Transverse colon (tissue), 4 donors: ENCODE results near the gene MICAL2. TPM values are rescaled to one million over a fixed set of nuclear protein-coding genes. Genes with fewer than 3 reads are reported as not detected.

Experiments
- DNase-seq: peaks from one replicate; pipeline ENCODE4 v3.0.0-alpha.2; 2019
- H3K27ac ChIP-seq, 4 donors: fragments of 200-600 bp; sonication (generic); 2 replicates each; pipeline ENCODE4 v1.5.1; 2016 to 2018; ENCODE audit warnings: inconsistent platforms in 4 of 4
- H3K27me3 ChIP-seq: fragments of 200-600 bp; sonication (generic); 2 replicates; pipeline ENCODE4 v1.5.1; 2017; ENCODE audit warnings: inconsistent platforms
- H3K36me3 ChIP-seq, 4 donors: fragments of 200-600 bp; sonication (generic); 2 replicates each; pipeline ENCODE4 v1.5.1; 2017 to 2019; ENCODE audit warnings: inconsistent platforms in 4 of 4
- H3K4me1 ChIP-seq, 4 donors: fragments of 200-600 bp; sonication (generic); 2 replicates each; pipeline ENCODE4 v1.5.1; 2017 to 2020; ENCODE audit warnings: inconsistent platforms in 4 of 4
- H3K4me3 ChIP-seq, 4 donors: fragments of 200-600 bp; sonication (generic); 1 replicate in 1 of 4; 2 replicates in 3 of 4; pipeline versions ENCODE4 v1.5.1 to v1.6.1; 2017 to 2019; ENCODE audit warnings: inconsistent platforms in 4 of 4
- H3K9me3 ChIP-seq, 2 donors: fragments of 200-600 bp; sonication (generic); 2 replicates each; pipeline ENCODE4 v1.5.1; 2017 to 2019; ENCODE audit warnings: inconsistent platforms in 2 of 2
- CTCF ChIP-seq, 5 experiments: fragments of 200-600 bp in 3 of 5; fragments of 450-650 bp in 2 of 5; sonication (generic) in 3 of 5; IDR thresholded peaks; 1 replicate in 2 of 5; 2 replicates in 3 of 5; pipeline ENCODE4 v1.5.1; 2016 to 2017; ENCODE audit warnings: antibody characterized with exemption in 5 of 5, inconsistent platforms in 3 of 5, mild to moderate bottlenecking in 2 of 5, moderate library complexity in 1 of 5
- EP300 ChIP-seq: sonication (generic); formaldehyde crosslinking; IDR thresholded peaks from one replicate; pipeline ENCODE4 v1.6.1; 2017; ENCODE audit warnings: antibody characterized with exemption, low read depth
- POLR2A ChIP-seq: fragments of 450-650 bp; IDR thresholded peaks from one replicate; pipeline ENCODE4 v1.6.1; 2016; ENCODE audit warnings: antibody characterized with exemption, mild to moderate bottlenecking, moderate library complexity
- POLR2AphosphoS5 ChIP-seq, 3 donors: sonication (generic); formaldehyde crosslinking; IDR thresholded peaks; one replicate each; pipeline ENCODE4 v1.6.1; 2016; ENCODE audit warnings: antibody characterized with exemption in 3 of 3
- WGBS, 2 donors: methylation state at CpG; one replicate each; pipeline ENCODE4 v1.1.5; 2018; ENCODE audit warnings: low coverage in 1 of 2; 5-methylcytosine and 5-hydroxymethylcytosine counted together
- in situ Hi-C, 4 donors: fragments of 200-750 bp; cut with MboI; loops; one replicate each; pipeline versions ENCODE4 v1.15.0 to v1.15.1; 2017; ENCODE audit warnings: low sequenced_read_pairs in 3 of 4, low pct_ligation_motif_present in 1 of 4, low pct_unique_long_range_greater_than_20kb in 1 of 4
- intact Hi-C: fragments of 100-400 bp; cut with DNase I; formaldehyde crosslinking; loops from one replicate; pipeline ENCODE4 v1.15.1; 2023; ENCODE audit warnings: low total_unique reads
- total RNA-seq, 4 donors: library from RNA; depleted of rRNA; stranded (reverse); fragments of >200 nt; gene quantifications; one replicate each; pipeline ENCODE4 v1.1.0, GENCODE V29; 2016

MICAL2 gene
- total RNA-seq, 4 donors from 2014 or later: 309 to 483 (median 316) TPM

GRCh38 chr11:12291313-12291712 is 180.9 kb downstream of the MICAL2 start:
- TF ChIP-seq POLR2A (no peak), EP300 (no peak), POLR2AphosphoS5 (IDR thresholded peaks at IDR 0.05) (no peak), CTCF (IDR thresholded peaks at IDR 0.05) (no peak)
- WGBS, 2 donors: 64% methylated on average over 2 to 4 of the region's 4 CpGs
- Histone ChIP-seq H3K4me3 (no peak overlapping the region), H3K27me3 (no peaks in the 10 kb centered on the region), H3K36me3 (no peaks in the 10 kb centered on the region), H3K4me1 (peaks cover 5 to 23% (median 15%) of the 10 kb centered on the region in 4 donors), H3K9me3 (no peaks in the 10 kb centered on the region), H3K27ac (no peak overlapping the region)
- no peak for DNase-seq
- intact Hi-C loops (no loop called here), in situ Hi-C loops (loop anchor here in 3 of 4 donors (25.0 kb wide), 2 partner anchors 354 to 504 kb away; no protein-coding TSS in a partner anchor)

DNA sequence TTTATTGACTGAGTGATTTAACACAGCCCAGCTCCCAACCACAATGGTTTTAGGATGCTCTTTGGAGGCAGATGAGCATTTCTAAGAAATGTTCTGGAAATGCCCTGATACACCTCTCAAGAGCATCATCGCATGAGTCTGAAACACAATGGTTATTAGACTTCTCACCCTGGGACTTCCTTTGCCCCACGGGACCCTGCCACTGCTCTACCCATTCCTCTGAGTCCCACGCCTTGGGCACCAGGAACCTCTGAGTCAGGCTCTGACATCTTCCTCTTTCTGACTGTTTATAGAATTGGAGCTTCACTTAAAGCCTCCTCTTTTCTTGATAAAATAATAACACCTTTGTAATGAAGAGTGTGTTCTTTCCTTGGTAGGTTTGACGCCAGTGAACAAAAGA is 181.4 kb downstream of the MICAL2 start:
- no peaks in the 10 kb centered on the region for H3K27me3 ChIP-seq
- intact Hi-C loops (no loop called here), in situ Hi-C loops (loop anchor here in 3 of 4 donors (25.0 kb wide), 2 partner anchors 354 to 504 kb away; no protein-coding TSS in a partner anchor)
- 81 to 88% methylated on average over 3 to 4 of the region's 4 CpGs for WGBS, 2 donors
- peaks cover 5 to 18% (median 11%) of the 10 kb centered on the region in 4 donors for H3K4me1 ChIP-seq
- DNase-seq: no peak
- no peak overlapping the region for H3K27ac ChIP-seq
- no peak overlapping the region for H3K4me3 ChIP-seq
- TF ChIP-seq POLR2A (no peak), POLR2AphosphoS5 (IDR thresholded peaks at IDR 0.05) (no peak), CTCF (IDR thresholded peaks at IDR 0.05) (no peak), EP300 (no peak)
- no peaks in the 10 kb centered on the region for H3K9me3 ChIP-seq
- no peaks in the 10 kb centered on the region for H3K36me3 ChIP-seq

DNA sequence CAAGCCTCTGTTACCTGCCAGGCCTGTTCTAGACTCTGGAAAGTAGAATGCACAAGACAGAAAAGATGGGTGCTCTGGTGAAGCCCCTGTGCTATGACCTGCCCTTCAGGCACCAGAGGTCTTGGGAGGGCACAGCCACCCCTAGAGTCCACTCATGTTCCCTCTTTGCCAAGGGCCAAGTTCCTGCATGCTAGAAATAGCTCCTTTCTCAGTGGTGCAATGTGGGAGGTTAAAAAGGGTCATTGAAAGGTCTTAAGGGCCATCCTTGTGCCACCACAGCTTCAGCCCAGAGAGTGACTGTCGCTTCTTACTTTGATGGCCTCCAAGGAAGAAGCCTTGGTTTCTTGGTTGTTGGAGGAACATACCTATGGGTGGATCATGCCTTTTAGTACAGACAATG is 182.4 kb downstream of the MICAL2 start:
- 93% methylated on average over 1 of the region's 1 CpG; no CpG with 5 or more reads in 1 of the 2 donors for WGBS, 2 donors
- Histone ChIP-seq H3K9me3 (no peaks in the 10 kb centered on the region), H3K36me3 (peaks cover 0 to under 1% (median 0%) of the 10 kb centered on the region in 4 donors), H3K4me1 (peaks cover 5 to 10% (median 7%) of the 10 kb centered on the region in 4 donors), H3K27me3 (no peaks in the 10 kb centered on the region), H3K4me3 (no peak overlapping the region), H3K27ac (no peak overlapping the region)
- no peak for DNase-seq
- TF ChIP-seq CTCF (IDR thresholded peaks at IDR 0.05) (no peak), POLR2A (no peak), EP300 (no peak), POLR2AphosphoS5 (IDR thresholded peaks at IDR 0.05) (no peak)
- in situ Hi-C loops: loop anchor here in 3 of 4 donors (25.0 kb wide), 2 partner anchors 355 to 505 kb away; no protein-coding TSS in a partner anchor
- intact Hi-C loops: no loop called here

DNA sequence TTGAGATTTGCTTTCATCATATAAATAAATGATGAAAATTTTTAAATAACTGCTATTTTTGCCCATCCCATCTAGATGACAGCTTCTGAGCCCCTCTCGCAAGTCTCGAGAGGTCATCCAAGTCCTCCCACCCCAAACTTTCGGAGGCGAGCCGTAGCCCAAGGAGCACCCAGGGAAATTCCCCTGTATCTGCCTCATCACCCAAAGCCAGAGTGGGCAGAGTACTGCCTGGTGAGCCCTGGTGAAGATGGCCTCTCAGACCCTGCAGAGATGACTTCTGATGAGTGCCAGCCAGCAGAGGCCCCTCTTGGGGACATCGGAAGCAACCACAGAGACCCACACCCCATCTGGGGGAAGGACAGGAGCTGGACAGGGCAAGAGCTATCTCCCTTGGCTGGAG is 183.1 kb downstream of the MICAL2 start:
- no peaks in the 10 kb centered on the region for H3K9me3 ChIP-seq
- TF ChIP-seq CTCF (IDR thresholded peaks at IDR 0.05) (no peak), POLR2A (no peak), EP300 (no peak), POLR2AphosphoS5 (IDR thresholded peaks at IDR 0.05) (no peak)
- in situ Hi-C loops (loop anchor here in 3 of 4 donors (25.0 kb wide), 2 partner anchors 356 to 506 kb away; no protein-coding TSS in a partner anchor), intact Hi-C loops (no loop called here)
- H3K4me1 ChIP-seq: peaks cover 0 to 3% (median under 1%) of the 10 kb centered on the region in 4 donors
- WGBS, 2 donors: 87 to 93% methylated on average over 6 of the region's 6 CpGs
- no peaks in the 10 kb centered on the region for H3K27me3 ChIP-seq
- no peak overlapping the region for H3K4me3 ChIP-seq
- H3K27ac ChIP-seq: no peak overlapping the region
- no peak for DNase-seq
- peaks cover 0 to 8% (median 0%) of the 10 kb centered on the region in 4 donors for H3K36me3 ChIP-seq
